GM18861 (cell line): Measurements from ENCODE around the gene ZNG1B.
"Not testable (repeated sequence)": the region's sequence is repeated elsewhere in the genome, so short reads cannot be mapped to it uniquely, and the experiment has no call there.

ENCODE experiments used
- ATAC-seq: cut with Tn5 transposase; IDR thresholded peaks from one replicate; pipeline ENCODE4 v1.9.1; 2021; ENCODE audit not compliant: unreplicated experiment

The ZNG1B gene

DNA sequence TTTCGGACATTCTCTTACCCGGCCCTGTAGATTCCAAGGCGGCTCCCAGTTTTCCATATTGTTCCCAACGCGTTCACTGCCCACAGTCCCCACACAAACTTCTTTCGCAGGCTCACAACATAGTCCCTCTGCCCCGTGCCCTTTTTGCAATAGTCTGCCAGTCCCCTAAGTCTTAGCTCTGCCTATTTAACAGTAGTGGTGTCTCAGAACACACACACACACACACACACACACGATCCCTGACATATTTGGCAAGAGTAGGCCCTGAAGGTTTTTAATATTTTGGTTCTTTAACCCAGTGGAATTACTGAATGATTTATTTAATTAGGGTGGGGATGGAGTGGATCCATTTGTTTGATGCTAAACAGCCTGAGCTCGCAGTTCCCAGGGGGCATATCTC is 105.0 kb downstream of the ZNG1B start:
- ATAC-seq: not testable (repeated sequence)
